ENCODE data around the gene QRFPR. TPM values are rescaled to one million over a fixed set of nuclear protein-coding genes. Genes with fewer than 3 reads are reported as not detected.

Gene QRFPR
- total RNA-seq, 1 donor from 2014 or later, result not detected

- peaks cover 25% of the 10 kb centered on the region for H3K4me1 Mint-ChIP-seq
- no peaks in the 10 kb centered on the region for H3K9me3 Mint-ChIP-seq
- H3K27me3 Mint-ChIP-seq (ENCODE audit: low read depth), result peaks cover 80% of the 10 kb centered on the region
- H3K4me3 Mint-ChIP-seq, result no peak overlapping the region
- H3K36me3 Mint-ChIP-seq, result no peaks in the 10 kb centered on the region
- H3K27ac Mint-ChIP-seq, result no peak overlapping the region
- TF ChIP-seq CTCF (IDR thresholded peaks at IDR 0.05; ENCODE audit: unreplicated experiment), result no peak
- DNase-seq (ENCODE audit: low spot score in 2 of 2, unreplicated experiment in 2 of 2), result no peak
Measured at GRCh38 chr4:121377076-121377475, 3.7 kb downstream of the QRFPR start.

GRCh38 chr4:121376556-121376955 lies 4.3 kb downstream of the QRFPR start:
- DNase-seq (ENCODE audit: low spot score in 2 of 2, unreplicated experiment in 2 of 2), result no peak
- Mint-ChIP-seq H3K9me3 (no peaks in the 10 kb centered on the region), H3K27me3 (ENCODE audit: low read depth) (peaks cover 80% of the 10 kb centered on the region), H3K4me1 (peaks cover 25% of the 10 kb centered on the region), H3K27ac (no peak overlapping the region), H3K36me3 (no peaks in the 10 kb centered on the region), H3K4me3 (no peak overlapping the region)
- no peak for TF ChIP-seq CTCF (IDR thresholded peaks at IDR 0.05; ENCODE audit: unreplicated experiment)

- H3K4me1 Mint-ChIP-seq, result peaks cover 25% of the 10 kb centered on the region
- no peak overlapping the region for H3K27ac Mint-ChIP-seq
- no peaks in the 10 kb centered on the region for H3K36me3 Mint-ChIP-seq
- no peak overlapping the region for H3K4me3 Mint-ChIP-seq
- no peak for DNase-seq (ENCODE audit: low spot score in 2 of 2, unreplicated experiment in 2 of 2)
- no peaks in the 10 kb centered on the region for H3K9me3 Mint-ChIP-seq
- TF ChIP-seq CTCF (IDR thresholded peaks at IDR 0.05; ENCODE audit: unreplicated experiment), result no peak
- peaks cover 79% of the 10 kb centered on the region for H3K27me3 Mint-ChIP-seq (ENCODE audit: low read depth)
Measured at GRCh38 chr4:121376097-121376496, 4.7 kb downstream of the QRFPR start.

DNA sequence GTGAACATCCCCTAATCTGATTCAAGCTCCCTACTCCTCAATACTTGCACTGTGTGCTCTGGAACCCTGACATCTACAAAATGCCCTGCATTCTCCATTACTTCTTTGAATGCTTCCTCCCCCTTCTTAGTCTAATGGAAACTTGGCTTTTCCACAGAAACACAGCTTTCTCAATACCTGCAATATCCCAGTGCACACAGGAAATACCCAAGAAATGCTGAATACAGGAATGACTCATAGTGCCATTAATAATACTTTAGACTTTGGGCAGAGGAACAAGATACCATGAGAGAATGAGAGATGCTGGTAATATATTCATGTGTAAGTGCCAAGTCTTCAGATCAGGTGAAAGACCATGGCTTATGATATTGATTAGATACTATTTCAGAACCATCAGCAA lies 5.6 kb downstream of the QRFPR start:
- DNase-seq (ENCODE audit: low spot score in 2 of 2, unreplicated experiment in 2 of 2), result no peak
- Mint-ChIP-seq H3K4me1 (peaks cover 23% of the 10 kb centered on the region), H3K36me3 (no peaks in the 10 kb centered on the region), H3K9me3 (no peaks in the 10 kb centered on the region), H3K4me3 (no peak overlapping the region), H3K27ac (no peak overlapping the region), H3K27me3 (ENCODE audit: low read depth) (peaks cover 70% of the 10 kb centered on the region)
- no peak for TF ChIP-seq CTCF (IDR thresholded peaks at IDR 0.05; ENCODE audit: unreplicated experiment)

- H3K9me3 Mint-ChIP-seq, result no peaks in the 10 kb centered on the region
- no peaks in the 10 kb centered on the region for H3K36me3 Mint-ChIP-seq
- peaks cover 58% of the 10 kb centered on the region for H3K27me3 Mint-ChIP-seq (ENCODE audit: low read depth)
- TF ChIP-seq CTCF (IDR thresholded peaks at IDR 0.05; ENCODE audit: unreplicated experiment), result no peak
- H3K27ac Mint-ChIP-seq, result no peak overlapping the region
- no peak overlapping the region for H3K4me3 Mint-ChIP-seq
- peaks cover 15% of the 10 kb centered on the region for H3K4me1 Mint-ChIP-seq
- no peak for DNase-seq (ENCODE audit: low spot score in 2 of 2, unreplicated experiment in 2 of 2)
Measured at GRCh38 chr4:121373841-121374240, 7.0 kb downstream of the QRFPR start.

- peaks cover 40% of the 10 kb centered on the region for H3K27me3 Mint-ChIP-seq (ENCODE audit: low read depth)
- DNase-seq (ENCODE audit: low spot score in 2 of 2, unreplicated experiment in 2 of 2), result peak in 1 of 2 experiments; percentile 56
- H3K4me1 Mint-ChIP-seq, result peaks cover 15% of the 10 kb centered on the region
- H3K36me3 Mint-ChIP-seq, result no peaks in the 10 kb centered on the region
- no peak overlapping the region for H3K4me3 Mint-ChIP-seq
- no peak overlapping the region for H3K27ac Mint-ChIP-seq
- H3K9me3 Mint-ChIP-seq, result no peaks in the 10 kb centered on the region
- TF ChIP-seq CTCF (IDR thresholded peaks at IDR 0.05; ENCODE audit: unreplicated experiment), result peak; percentile 78
Measured at GRCh38 chr4:121370729-121371325, 10.0 kb downstream of the QRFPR start.

Data from mesothelial cell of epicardium (in vitro differentiated cells).